Suprapubic skin (tissue), 4 donors: ENCODE measurements around the gene ERN1. TPM values are rescaled to one million over a fixed set of nuclear protein-coding genes. Genes with fewer than 3 reads are reported as not detected.
A peak's percentile ranks its signal among the peaks of the same experiment; 100 is the strongest.

Experiments
- DNase-seq, 2 donors: peaks; one replicate each; pipeline ENCODE4 v3.0.0-alpha.2; 2019; ENCODE audit warnings: low spot score in 2 of 2
- H3K27ac ChIP-seq: fragments of 200-600 bp; sonication (generic); one replicate; pipeline ENCODE4 v1.5.1; 2019
- H3K27me3 ChIP-seq: fragments of 200-600 bp; sonication (generic); one replicate; pipeline ENCODE4 v1.5.1; 2019
- H3K36me3 ChIP-seq: fragments of 200-600 bp; sonication (generic); one replicate; pipeline ENCODE4 v1.5.1; 2019
- H3K4me1 ChIP-seq: fragments of 200-600 bp; sonication (generic); one replicate; pipeline ENCODE4 v1.5.1; 2019
- H3K4me3 ChIP-seq: fragments of 200-600 bp; sonication (generic); one replicate; pipeline ENCODE4 v1.5.1; 2019; ENCODE audit warnings: mild to moderate bottlenecking
- H3K9me3 ChIP-seq: fragments of 200-600 bp; sonication (generic); one replicate; pipeline ENCODE4 v1.5.1; 2019
- CTCF ChIP-seq, 2 donors: fragments of 200-600 bp in 1 of 2; fragments of 450-650 bp in 1 of 2; sonication (generic) in 1 of 2; IDR thresholded peaks; one replicate each; pipeline ENCODE4 v1.5.1; 2016 to 2019; ENCODE audit warnings: antibody characterized with exemption in 2 of 2, mild to moderate bottlenecking in 1 of 2, moderate library complexity in 1 of 2
- EP300 ChIP-seq: sonication (generic); formaldehyde crosslinking; IDR thresholded peaks from one replicate; pipeline ENCODE4 v1.6.1; 2017; ENCODE audit warnings: antibody characterized with exemption
- POLR2A ChIP-seq, 2 donors: fragments of 450-650 bp; IDR thresholded peaks; one replicate each; pipeline ENCODE4 v1.6.1; 2017; ENCODE audit warnings: antibody characterized with exemption in 2 of 2, mild to moderate bottlenecking in 2 of 2, moderate library complexity in 2 of 2
- POLR2AphosphoS5 ChIP-seq, 3 donors: sonication (generic); formaldehyde crosslinking; IDR thresholded peaks; one replicate each; pipeline ENCODE4 v1.6.1; 2017; ENCODE audit warnings: antibody characterized with exemption in 3 of 3
- WGBS: methylation state at CpG from one replicate; pipeline ENCODE4 v1.1.5; 2018; 5-methylcytosine and 5-hydroxymethylcytosine counted together
- total RNA-seq, 4 donors: library from RNA; depleted of rRNA; stranded (reverse); fragments of >200 nt; gene quantifications; one replicate each; pipeline ENCODE4 v1.1.0, GENCODE V29; 2016

ERN1 gene
- total RNA-seq, 4 donors from 2014 or later, result 21.2 to 41.1 (median 35.1) TPM

GRCh38 chr17:64039106-64039400 is 90.9 kb downstream of the ERN1 start:
- TF ChIP-seq CTCF (IDR thresholded peaks at IDR 0.05) (no peak), POLR2A (IDR thresholded peaks at IDR 0.05) (no peak)
- Histone ChIP-seq H3K36me3 (peaks cover 26% of the 10 kb centered on the region), H3K4me1 (no peaks in the 10 kb centered on the region), H3K4me3 (no peak overlapping the region), H3K27ac (no peak overlapping the region), H3K9me3 (no peaks in the 10 kb centered on the region), H3K27me3 (no peaks in the 10 kb centered on the region)
- WGBS, result 95% methylated on average over 3 of the region's 3 CpGs
- DNase-seq, result no peak

GRCh38 chr17:64038331-64039105 is 91.4 kb downstream of the ERN1 start:
- H3K9me3 ChIP-seq, result no peaks in the 10 kb centered on the region
- no peaks in the 10 kb centered on the region for H3K27me3 ChIP-seq
- no peaks in the 10 kb centered on the region for H3K4me1 ChIP-seq
- DNase-seq, result peak; percentile 44 to 45
- no peak overlapping the region for H3K27ac ChIP-seq
- H3K4me3 ChIP-seq, result no peak overlapping the region
- WGBS, result 91% methylated on average over 15 of the region's 16 CpGs
- H3K36me3 ChIP-seq, result peaks cover 21% of the 10 kb centered on the region
- TF ChIP-seq CTCF (IDR thresholded peaks at IDR 0.05), result no peak
- TF ChIP-seq POLR2AphosphoS5 (IDR thresholded peaks at IDR 0.05), result no peak
- no peak for TF ChIP-seq EP300
- TF ChIP-seq POLR2A (IDR thresholded peaks at IDR 0.05), result no peak

- Histone ChIP-seq H3K27ac (no peak overlapping the region), H3K9me3 (no peaks in the 10 kb centered on the region), H3K4me1 (no peaks in the 10 kb centered on the region), H3K27me3 (no peaks in the 10 kb centered on the region), H3K4me3 (no peak overlapping the region), H3K36me3 (peaks cover 14% of the 10 kb centered on the region)
- WGBS, result 89% methylated on average over 5 of the region's 5 CpGs
- TF ChIP-seq EP300 (no peak), POLR2AphosphoS5 (IDR thresholded peaks at IDR 0.05) (no peak), CTCF (IDR thresholded peaks at IDR 0.05) (no peak), POLR2A (IDR thresholded peaks at IDR 0.05) (no peak)
- no peak for DNase-seq
Measured at GRCh38 chr17:64037802-64038201, 92.1 kb downstream of the ERN1 start.

- WGBS, result 87% methylated on average over 6 of the region's 6 CpGs
- Histone ChIP-seq H3K27ac (no peak overlapping the region), H3K27me3 (no peaks in the 10 kb centered on the region), H3K4me3 (no peak overlapping the region), H3K4me1 (no peaks in the 10 kb centered on the region), H3K9me3 (no peaks in the 10 kb centered on the region), H3K36me3 (peaks cover 13% of the 10 kb centered on the region)
- peak; percentile 20 to 53 for DNase-seq
- TF ChIP-seq CTCF (IDR thresholded peaks at IDR 0.05) (no peak), EP300 (no peak), POLR2A (IDR thresholded peaks at IDR 0.05) (no peak), POLR2AphosphoS5 (IDR thresholded peaks at IDR 0.05) (no peak)
Measured at GRCh38 chr17:64037180-64037579, 92.8 kb downstream of the ERN1 start.

- 87% methylated on average over 14 of the region's 14 CpGs for WGBS
- Histone ChIP-seq H3K4me1 (no peaks in the 10 kb centered on the region), H3K4me3 (no peak overlapping the region), H3K9me3 (no peaks in the 10 kb centered on the region), H3K27ac (no peak overlapping the region), H3K27me3 (no peaks in the 10 kb centered on the region), H3K36me3 (peaks cover 13% of the 10 kb centered on the region)
- TF ChIP-seq EP300 (no peak), POLR2AphosphoS5 (IDR thresholded peaks at IDR 0.05) (no peak), CTCF (IDR thresholded peaks at IDR 0.05) (no peak), POLR2A (IDR thresholded peaks at IDR 0.05) (no peak)
- DNase-seq, result peak; percentile 49 to 74
Measured at GRCh38 chr17:64036198-64036922, 93.6 kb downstream of the ERN1 start.
